Mucosa of descending colon (tissue), 3 donors: ENCODE results near the gene CEACAM21. TPM values are rescaled to one million over a fixed set of nuclear protein-coding genes. Genes with fewer than 3 reads are reported as not detected.
"Not testable (repeated sequence)": the region's sequence is repeated elsewhere in the genome, so short reads cannot be mapped to it uniquely, and the experiment has no call there.

Experiments
- ATAC-seq: fragments of 200-7000 bp; cut with Tn5 transposase; one replicate; pipeline ENCODE4 v1.9.1; 2020; ENCODE audit warnings: mild to moderate bottlenecking, moderate library complexity
- DNase-seq, 3 donors: peaks; one replicate each; pipeline ENCODE4 v3.0.0-alpha.2; 2020
- H3K36me3 ChIP-seq: fragments of 200-600 bp; one replicate; pipeline ENCODE4 v1.8.0; 2021; ENCODE audit warnings: low read depth, mild to moderate bottlenecking
- H3K4me1 ChIP-seq: fragments of 200-600 bp; one replicate; pipeline ENCODE4 v1.8.0; 2021; ENCODE audit warnings: low read depth, mild to moderate bottlenecking
- H3K4me3 ChIP-seq: fragments of 200-600 bp; one replicate; pipeline ENCODE4 v1.8.0; 2021; ENCODE audit warnings: mild to moderate bottlenecking
- H3K9me3 ChIP-seq: fragments of 200-600 bp; one replicate; pipeline ENCODE4 v1.8.0; 2021; ENCODE audit warnings: mild to moderate bottlenecking
- CTCF ChIP-seq: fragments of 200-600 bp; IDR thresholded peaks from one replicate; pipeline ENCODE4 v1.8.0; 2022; ENCODE audit warnings: antibody characterized with exemption, mild to moderate bottlenecking
- intact Hi-C, 2 donors: fragments of 100-400 bp; cut with DNase I in 1 of 2; cut with micrococcal nuclease in 1 of 2; formaldehyde crosslinking; loops; one replicate each; pipeline versions ENCODE4 v1.11.0 to v1.11.1; 2022; cut with DNase I, micrococcal nuclease
- total RNA-seq, 3 donors: library from RNA; stranded (reverse); fragmentation: NEBNext Ultra II Directional in 2 of 3; extraction: Animal tissue kit (Norgen Biotek cat#: 25700) in 2 of 3; gene quantifications; one replicate each; pipeline versions ENCODE4 v1.2.1 to v1.2.4, GENCODE V29; 2021 to 2023
- donor health status: DM: no; HTN: no; CAD: no; lungs with moderate emphysema.
- donor health status: DM: no; HTN: no; CAD: no.
- donor health status: DM: no; HTN: yes; CAD: no.

The CEACAM21 gene
- total RNA-seq, 3 donors from 2014 or later = 1.4 to 2.1 (median 1.9) TPM

DNA sequence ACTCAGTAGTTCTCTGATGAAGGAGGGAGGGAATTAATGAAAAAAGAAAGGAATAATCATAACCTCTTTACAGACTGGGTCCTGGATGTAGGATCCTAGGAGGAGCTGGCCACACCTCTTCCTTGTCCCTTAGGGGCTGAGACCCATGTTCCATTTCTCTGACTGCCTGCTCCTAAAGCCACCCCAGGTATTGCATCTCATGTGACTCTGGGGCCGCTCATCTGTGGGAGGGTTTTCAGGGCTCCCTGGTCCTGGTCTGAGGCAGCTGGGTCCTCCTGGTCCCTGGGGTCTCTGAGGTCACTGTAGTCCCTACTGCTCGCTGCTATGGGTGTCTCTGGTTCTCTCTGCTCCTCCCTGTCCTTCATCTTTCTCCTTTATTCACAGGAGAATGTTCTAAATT is 2.9 kb downstream of the CEACAM21 start:
- no peaks in the 10 kb centered on the region for H3K36me3 ChIP-seq
- ATAC-seq = no peak
- TF ChIP-seq CTCF = no peak
- DNase-seq = no peak
- no peaks in the 10 kb centered on the region for H3K4me1 ChIP-seq
- intact Hi-C loops = loop anchor here in 1 of 2 donors (10.0 kb wide), 1 partner anchor 324 kb away; no protein-coding TSS in a partner anchor
- H3K9me3 ChIP-seq = peaks cover 22% of the 10 kb centered on the region
- H3K4me3 ChIP-seq = no peak overlapping the region

DNA sequence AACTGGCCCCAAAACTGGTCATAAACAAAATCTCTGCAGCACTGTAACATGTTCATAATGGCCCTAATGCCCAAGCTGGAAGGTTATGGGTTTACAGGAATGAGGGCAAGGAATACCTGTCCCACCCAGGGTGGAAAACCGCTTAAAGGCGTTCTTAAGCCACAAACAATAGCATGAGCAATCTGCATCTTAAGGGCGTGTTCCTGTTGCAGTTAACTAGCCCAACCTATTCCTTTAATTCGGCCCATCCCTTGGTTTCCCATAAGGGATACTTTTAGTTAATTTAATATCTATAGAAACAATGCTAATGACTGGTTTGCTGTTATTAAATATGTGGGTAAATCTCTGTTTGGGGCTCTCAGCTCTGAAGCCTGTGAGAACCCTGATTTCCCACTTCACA is 5.1 kb downstream of the CEACAM21 start:
- H3K4me3 ChIP-seq, H3K36me3 ChIP-seq, intact Hi-C loops, H3K4me1 ChIP-seq, ATAC-seq, DNase-seq: not testable (repeated sequence)
- H3K9me3 ChIP-seq = peaks cover 22% of the 10 kb centered on the region

GRCh38 chr19:41582577-41583182 is 6.7 kb downstream of the CEACAM21 start:
- H3K4me1 ChIP-seq, ATAC-seq, DNase-seq, H3K36me3 ChIP-seq, H3K4me3 ChIP-seq, intact Hi-C loops: not testable (repeated sequence)
- H3K9me3 ChIP-seq = peaks cover 22% of the 10 kb centered on the region

GRCh38 chr19:41584260-41584810 is 8.4 kb downstream of the CEACAM21 start:
- DNase-seq = no peak
- H3K36me3 ChIP-seq = no peaks in the 10 kb centered on the region
- no peak for TF ChIP-seq CTCF
- no peak for ATAC-seq
- peaks cover 22% of the 10 kb centered on the region for H3K9me3 ChIP-seq
- no peaks in the 10 kb centered on the region for H3K4me1 ChIP-seq
- H3K4me3 ChIP-seq = no peak overlapping the region
- intact Hi-C loops = no loop called here

GRCh38 chr19:41584931-41585330 is 9.0 kb downstream of the CEACAM21 start:
- TF ChIP-seq CTCF = no peak
- no peak for DNase-seq
- ATAC-seq = no peak
- H3K36me3 ChIP-seq = no peaks in the 10 kb centered on the region
- intact Hi-C loops = no loop called here
- no peak overlapping the region for H3K4me3 ChIP-seq
- no peaks in the 10 kb centered on the region for H3K4me1 ChIP-seq
- peaks cover 22% of the 10 kb centered on the region for H3K9me3 ChIP-seq

- Histone ChIP-seq H3K36me3 (no peaks in the 10 kb centered on the region), H3K4me1 (no peaks in the 10 kb centered on the region), H3K9me3 (peaks cover 18% of the 10 kb centered on the region), H3K4me3 (no peak overlapping the region)
- TF ChIP-seq CTCF = no peak
- ATAC-seq = no peak
- DNase-seq = no peak
- intact Hi-C loops = no loop called here
Observed at GRCh38 chr19:41586064-41586463, 10.1 kb downstream of the CEACAM21 start.
